ENCODE data around the gene KNSTRN.
A peak's percentile ranks its signal among the peaks of the same experiment; 100 is the strongest.

Gene KNSTRN

DNA sequence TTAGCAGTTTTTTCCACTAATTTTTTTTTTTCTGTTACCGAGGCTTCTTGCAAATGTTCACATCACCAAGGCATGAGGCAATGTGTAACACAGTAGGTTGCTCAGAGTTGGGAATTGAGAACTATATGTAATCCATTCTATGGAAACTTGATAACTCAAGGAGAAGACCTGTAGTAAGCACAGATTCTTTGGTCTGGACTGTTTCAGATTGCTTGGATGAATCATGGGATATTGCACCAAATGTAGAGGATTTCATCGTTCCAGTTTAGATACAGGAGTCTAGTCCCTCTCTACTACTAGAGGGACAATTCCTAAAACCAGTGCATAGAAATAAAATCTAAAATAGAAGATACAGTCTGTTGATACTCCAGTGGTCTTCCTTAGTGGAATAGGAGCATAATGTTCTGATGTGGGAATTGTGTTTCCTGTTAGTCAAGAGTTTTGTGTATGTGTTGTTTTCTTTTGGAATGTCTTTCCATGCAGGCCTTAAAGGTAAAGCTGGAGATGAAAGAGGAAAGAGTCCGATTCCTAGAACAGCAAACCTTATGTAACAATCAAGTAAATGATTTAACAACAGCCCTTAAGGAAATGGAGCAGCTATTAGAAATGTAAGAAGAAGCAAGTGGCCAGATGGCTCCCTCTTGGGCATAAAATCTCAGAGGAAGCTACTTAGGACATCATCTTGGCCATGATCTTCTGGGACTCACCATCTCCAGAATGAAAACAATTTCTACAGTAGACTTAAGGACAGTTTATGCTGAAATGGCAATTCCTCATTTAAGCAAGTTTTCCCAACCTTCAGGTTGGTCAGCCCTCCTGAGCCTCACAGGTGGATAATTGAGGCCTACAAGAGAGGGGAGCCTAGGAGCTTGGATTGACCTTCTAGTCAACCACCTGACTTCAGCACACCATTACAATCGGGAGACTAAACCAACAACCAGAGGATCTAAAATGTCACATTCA, 10.7 kb downstream of the KNSTRN start:
- H3K27ac Mint-ChIP-seq = no peak overlapping the region
- H3K9me3 Mint-ChIP-seq (ENCODE audit: low read depth) = no peaks in the 10 kb centered on the region
- H3K27me3 Mint-ChIP-seq = no peaks in the 10 kb centered on the region
- H3K36me3 Mint-ChIP-seq = peaks cover 2% of the 10 kb centered on the region
- H3K4me1 Mint-ChIP-seq (ENCODE audit: low read depth) = peaks cover 7% of the 10 kb centered on the region
- H3K4me3 Mint-ChIP-seq = no peak overlapping the region

DNA sequence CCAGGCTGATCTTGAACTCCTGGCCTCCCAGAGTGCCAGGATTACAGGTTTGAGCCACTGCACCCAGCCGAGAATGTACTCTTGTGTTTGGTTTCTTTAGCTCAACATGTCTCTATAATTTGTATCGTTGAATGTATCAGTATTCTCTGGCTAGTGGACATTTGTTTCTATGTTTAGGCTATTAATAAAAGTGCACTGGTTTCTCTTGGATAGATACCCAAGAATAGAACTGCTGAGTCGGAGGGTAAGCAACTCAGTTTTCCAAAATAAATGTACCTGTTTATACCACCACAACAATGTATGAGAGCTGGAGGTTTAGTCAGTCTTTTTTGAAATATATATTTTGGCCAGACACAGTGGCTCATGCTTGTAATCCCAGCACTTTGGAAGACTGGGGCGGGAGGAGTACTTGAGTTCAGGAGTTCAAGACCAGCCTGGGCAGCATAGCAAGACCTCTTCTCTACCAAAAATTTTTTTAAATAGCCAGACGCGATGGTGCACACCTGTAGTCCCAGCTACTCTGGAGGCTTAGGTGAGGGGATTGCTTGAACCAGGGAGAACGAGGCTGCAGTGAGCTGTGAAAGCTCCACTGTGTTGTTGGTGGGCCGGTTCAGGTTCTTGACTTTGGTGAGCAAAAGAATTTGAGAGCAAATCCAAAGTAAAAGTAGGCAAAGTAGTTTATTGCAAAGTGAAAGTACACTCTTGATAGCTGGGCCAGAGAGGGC, 15.3 kb downstream of the KNSTRN start:
- Mint-ChIP-seq H3K36me3 (no peaks in the 10 kb centered on the region), H3K27me3 (no peaks in the 10 kb centered on the region), H3K4me3 (peak overlapping the region; percentile 51), H3K4me1 (ENCODE audit: low read depth) (peaks cover 17% of the 10 kb centered on the region), H3K9me3 (ENCODE audit: low read depth) (no peaks in the 10 kb centered on the region), H3K27ac (peak overlapping the region; percentile 59)

DNA sequence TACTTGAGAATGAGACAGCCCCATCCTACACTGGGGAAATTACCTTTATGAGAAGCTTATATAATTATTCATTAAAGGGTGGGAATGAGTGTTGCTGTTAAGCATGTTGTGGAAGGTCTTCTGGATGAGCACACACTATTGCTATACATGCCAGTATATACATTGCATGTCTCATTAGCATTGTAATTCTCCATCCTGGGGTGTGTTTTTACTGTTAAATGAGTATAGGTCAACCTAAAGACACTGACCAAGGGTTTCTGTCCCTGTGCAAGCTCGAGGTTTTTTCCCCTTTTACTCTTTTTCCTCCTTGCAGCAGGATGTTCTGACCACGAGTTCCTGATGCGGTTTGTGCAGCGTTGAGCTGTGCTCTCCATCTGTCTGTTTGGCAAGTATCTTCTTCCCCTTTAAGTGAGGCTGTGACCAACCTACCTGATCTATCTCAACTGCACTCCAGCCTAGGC, 15.9 kb downstream of the KNSTRN start:
- H3K36me3 Mint-ChIP-seq = no peaks in the 10 kb centered on the region
- peak overlapping the region; percentile 59 for H3K27ac Mint-ChIP-seq
- no peaks in the 10 kb centered on the region for H3K27me3 Mint-ChIP-seq
- peak overlapping the region; percentile 51 for H3K4me3 Mint-ChIP-seq
- no peaks in the 10 kb centered on the region for H3K9me3 Mint-ChIP-seq (ENCODE audit: low read depth)
- peaks cover 17% of the 10 kb centered on the region for H3K4me1 Mint-ChIP-seq (ENCODE audit: low read depth)

DNA sequence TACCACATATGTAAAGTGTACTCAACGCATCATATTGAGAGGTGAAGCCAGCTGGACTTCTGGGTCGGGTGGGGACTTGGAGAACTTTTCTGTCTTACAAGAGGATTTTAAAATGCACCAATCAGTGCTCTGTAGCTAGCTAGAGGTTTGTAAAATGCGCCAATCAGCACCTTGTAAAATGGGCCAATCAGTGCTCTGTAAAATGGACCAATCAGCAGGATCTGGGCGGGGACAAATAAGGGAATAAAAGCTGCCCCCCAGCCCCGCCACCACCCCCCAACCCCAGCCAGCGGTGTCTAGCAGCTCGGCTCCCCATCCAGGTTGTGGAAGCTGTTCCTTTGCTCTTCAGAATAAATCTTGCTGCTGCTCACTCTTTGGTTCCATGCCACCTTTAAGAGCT, 16.8 kb downstream of the KNSTRN start:
- peaks cover 22% of the 10 kb centered on the region for H3K4me1 Mint-ChIP-seq (ENCODE audit: low read depth)
- no peak overlapping the region for H3K27ac Mint-ChIP-seq
- no peak overlapping the region for H3K4me3 Mint-ChIP-seq
- H3K27me3 Mint-ChIP-seq = no peaks in the 10 kb centered on the region
- H3K36me3 Mint-ChIP-seq = no peaks in the 10 kb centered on the region
- H3K9me3 Mint-ChIP-seq (ENCODE audit: low read depth) = no peaks in the 10 kb centered on the region

DNA sequence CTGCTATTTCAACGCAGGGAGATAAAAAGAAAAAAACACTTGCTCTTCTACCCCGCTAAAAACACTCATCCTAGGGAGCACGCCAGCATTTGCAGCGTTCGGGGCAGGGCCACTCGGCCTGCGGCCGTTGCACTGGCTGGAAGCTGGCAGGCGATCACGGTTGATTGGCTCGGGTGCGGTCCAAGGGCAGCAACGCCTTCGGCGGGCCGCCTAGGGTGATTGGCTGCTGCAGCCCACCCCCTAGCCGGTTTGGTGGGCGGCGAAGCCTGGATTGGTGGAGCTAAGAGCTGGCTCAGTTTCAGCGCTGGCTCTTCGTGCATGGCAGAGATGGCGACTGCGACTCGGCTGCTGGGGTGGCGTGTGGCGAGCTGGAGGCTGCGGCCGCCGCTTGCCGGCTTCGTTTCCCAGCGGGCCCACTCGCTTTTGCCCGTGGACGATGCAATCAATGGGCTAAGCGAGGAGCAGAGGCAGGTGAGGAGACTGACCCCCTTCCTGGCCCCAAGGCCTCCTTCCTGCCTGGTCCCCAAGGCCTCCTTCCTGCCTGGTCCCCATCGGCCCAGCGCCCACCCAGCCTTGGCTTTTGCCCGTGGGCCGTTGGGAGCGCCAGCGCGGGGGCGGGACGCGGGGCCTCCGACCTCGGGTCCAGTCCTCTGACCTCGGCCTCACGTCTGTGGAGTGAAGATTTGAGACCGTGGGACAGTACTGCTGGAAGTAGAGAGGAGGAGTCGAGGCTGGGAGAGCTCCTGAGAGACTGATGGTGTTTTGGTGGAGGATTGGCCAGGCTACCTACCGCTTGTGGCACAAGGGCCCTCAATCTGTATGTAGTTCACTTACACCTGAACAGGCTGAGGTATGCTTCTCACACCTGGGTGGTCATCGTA, 23.2 kb downstream of the KNSTRN start, which contains the start of gene IVD:
TSS of gene IVD (plus strand) at position 295 of the 881 bp plus-strand sequence. CDS start at position 328, 33 bp downstream.
- H3K9me3 Mint-ChIP-seq (ENCODE audit: low read depth) = no peaks in the 10 kb centered on the region
- H3K27me3 Mint-ChIP-seq = no peaks in the 10 kb centered on the region
- peaks cover 42% of the 10 kb centered on the region for H3K4me1 Mint-ChIP-seq (ENCODE audit: low read depth)
- peak within 1 kb of the TSS; percentile 87 for H3K4me3 Mint-ChIP-seq
- peak within 1 kb of the TSS; percentile 94 for H3K27ac Mint-ChIP-seq
- peaks cover under 1% of the 10 kb centered on the region for H3K36me3 Mint-ChIP-seq

DNA sequence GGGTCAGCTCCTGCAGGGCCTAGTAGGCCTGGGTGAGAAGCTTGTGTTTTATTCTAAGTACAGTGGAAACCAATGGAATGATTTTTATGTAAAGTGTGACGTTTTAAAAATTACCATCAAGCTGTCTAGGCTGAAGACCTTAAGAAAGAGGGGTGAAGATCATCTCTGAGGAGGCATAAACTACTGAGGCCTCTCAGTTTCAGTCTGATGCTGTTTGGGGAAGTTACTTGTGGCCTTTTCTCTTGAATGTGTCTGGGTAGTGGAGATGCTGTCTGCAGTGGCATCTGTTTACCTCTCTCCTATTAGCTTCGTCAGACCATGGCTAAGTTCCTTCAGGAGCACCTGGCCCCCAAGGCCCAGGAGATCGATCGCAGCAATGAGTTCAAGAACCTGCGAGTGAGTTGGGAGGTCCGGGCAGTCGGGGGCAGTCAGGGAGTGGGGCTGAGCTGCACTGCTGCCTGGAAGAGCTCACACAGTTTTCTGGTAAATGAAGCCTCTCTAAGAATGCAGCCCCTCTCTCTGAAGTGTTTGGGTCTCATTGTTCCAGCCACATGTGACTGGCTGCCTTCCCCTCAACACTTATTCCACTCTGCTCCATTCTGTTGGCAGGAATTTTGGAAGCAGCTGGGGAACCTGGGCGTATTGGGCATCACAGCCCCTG, 24.9 kb downstream of the KNSTRN start:
- Mint-ChIP-seq H3K27me3 (no peaks in the 10 kb centered on the region), H3K4me3 (peak overlapping the region; percentile 68), H3K36me3 (peaks cover 7% of the 10 kb centered on the region), H3K9me3 (ENCODE audit: low read depth) (no peaks in the 10 kb centered on the region), H3K27ac (peak overlapping the region; percentile 68), H3K4me1 (ENCODE audit: low read depth) (peaks cover 46% of the 10 kb centered on the region)

DNA sequence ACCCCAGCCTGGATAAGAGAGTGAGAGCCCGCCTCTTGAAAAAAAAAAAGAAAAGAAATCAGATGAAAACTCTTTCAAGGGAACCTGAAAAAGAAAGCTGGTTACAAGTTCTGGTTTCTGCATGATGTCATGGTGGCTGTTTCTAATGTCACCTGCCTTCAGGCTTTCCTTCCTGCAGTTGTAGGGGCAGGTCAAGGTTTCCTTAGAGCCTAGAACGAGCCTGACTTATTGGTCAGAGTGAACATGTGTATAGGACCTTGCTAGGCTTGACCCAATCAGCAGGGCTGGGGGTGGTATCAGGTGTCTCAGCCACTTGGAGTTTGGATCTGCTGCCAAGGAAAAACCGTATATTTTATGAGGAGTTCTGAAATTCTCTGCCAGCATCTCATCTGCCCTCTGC, 26.8 kb downstream of the KNSTRN start:
- no peak overlapping the region for H3K4me3 Mint-ChIP-seq
- H3K36me3 Mint-ChIP-seq = peaks cover 8% of the 10 kb centered on the region
- H3K27ac Mint-ChIP-seq = peak overlapping the region; percentile 78
- H3K4me1 Mint-ChIP-seq (ENCODE audit: low read depth) = peaks cover 41% of the 10 kb centered on the region
- no peaks in the 10 kb centered on the region for H3K9me3 Mint-ChIP-seq (ENCODE audit: low read depth)
- H3K27me3 Mint-ChIP-seq = no peaks in the 10 kb centered on the region

DNA sequence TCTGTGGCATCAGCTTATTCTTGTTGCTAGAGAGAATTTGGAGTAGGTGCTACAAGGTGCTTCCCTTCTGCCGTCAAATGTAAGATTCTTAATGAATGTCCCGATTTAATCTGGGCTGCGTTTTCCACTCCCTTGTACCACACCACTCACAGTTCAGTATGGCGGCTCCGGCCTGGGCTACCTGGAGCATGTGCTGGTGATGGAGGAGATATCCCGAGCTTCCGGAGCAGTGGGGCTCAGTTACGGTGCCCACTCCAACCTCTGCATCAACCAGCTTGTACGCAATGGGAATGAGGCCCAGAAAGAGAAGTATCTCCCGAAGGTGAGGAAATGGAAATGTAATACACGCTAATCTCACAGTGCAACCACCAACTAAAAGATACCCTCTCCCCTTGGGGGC, 28.0 kb downstream of the KNSTRN start:
- Mint-ChIP-seq H3K4me1 (ENCODE audit: low read depth) (peaks cover 31% of the 10 kb centered on the region), H3K27me3 (no peaks in the 10 kb centered on the region), H3K36me3 (peaks cover 10% of the 10 kb centered on the region), H3K27ac (no peak overlapping the region), H3K4me3 (no peak overlapping the region), H3K9me3 (ENCODE audit: low read depth) (no peaks in the 10 kb centered on the region)

DNA sequence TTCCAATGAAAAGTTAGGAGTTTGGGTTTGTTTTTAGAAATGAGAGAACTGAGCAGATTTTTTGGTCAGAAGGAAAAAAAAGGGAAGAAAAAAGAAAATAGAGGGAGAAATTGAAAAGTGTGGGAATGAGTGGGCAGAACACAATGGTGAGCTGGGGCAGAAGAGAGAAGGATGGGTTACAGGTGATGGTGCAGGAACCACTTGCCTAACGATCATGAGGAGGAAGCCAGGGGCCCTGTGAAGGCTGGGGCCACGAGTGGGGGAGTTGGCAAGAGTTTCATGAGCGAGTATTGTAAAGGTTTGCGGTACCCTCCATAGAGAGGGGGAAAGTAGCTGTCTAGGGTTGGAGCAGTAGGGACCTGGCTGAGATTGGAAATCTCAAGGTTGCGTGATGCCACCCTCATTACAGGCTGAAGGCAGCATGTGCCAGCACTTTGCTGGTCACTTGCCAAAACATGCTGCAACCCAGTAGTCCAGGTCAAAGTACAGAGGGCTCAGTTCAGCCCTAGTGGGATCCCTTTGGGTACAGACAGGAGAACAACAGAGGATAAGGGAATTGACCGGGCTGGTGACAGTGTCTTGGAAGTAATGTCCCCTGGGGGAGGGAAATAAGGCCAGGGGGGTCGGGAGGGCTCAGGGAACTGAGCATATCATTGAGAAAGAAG, 29.7 kb downstream of the KNSTRN start:
- Mint-ChIP-seq H3K4me1 (ENCODE audit: low read depth) (peaks cover 22% of the 10 kb centered on the region), H3K27me3 (no peaks in the 10 kb centered on the region), H3K9me3 (ENCODE audit: low read depth) (no peaks in the 10 kb centered on the region)

DNA sequence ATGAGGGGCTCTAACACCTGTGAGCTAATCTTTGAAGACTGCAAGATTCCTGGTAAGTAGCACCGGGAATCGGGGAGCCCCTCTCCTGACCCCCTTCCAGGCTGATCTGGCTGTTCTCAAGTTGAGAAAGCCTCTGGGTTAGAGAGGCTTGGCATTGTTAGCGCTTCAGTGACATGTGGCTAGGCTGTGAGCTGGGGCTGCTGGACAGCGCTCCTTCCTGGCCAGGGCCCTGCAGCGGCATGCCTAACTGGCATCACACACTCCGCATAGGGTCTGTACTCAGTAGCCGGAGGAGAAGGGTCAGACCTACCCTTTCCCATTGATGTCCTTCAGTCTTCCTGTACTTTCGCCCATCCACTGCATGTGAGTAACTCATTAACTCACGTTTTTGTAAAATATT, 30.5 kb downstream of the KNSTRN start:
- Mint-ChIP-seq H3K4me3 (no peak overlapping the region), H3K27ac (no peak overlapping the region), H3K27me3 (no peaks in the 10 kb centered on the region), H3K4me1 (ENCODE audit: low read depth) (peaks cover 14% of the 10 kb centered on the region), H3K36me3 (peaks cover 10% of the 10 kb centered on the region), H3K9me3 (ENCODE audit: low read depth) (no peaks in the 10 kb centered on the region)

More for the DNA sequence above, 29.7 kb downstream of the KNSTRN start:
- no peak overlapping the region for H3K27ac Mint-ChIP-seq
- H3K36me3 Mint-ChIP-seq = peaks cover 10% of the 10 kb centered on the region
- H3K4me3 Mint-ChIP-seq = no peak overlapping the region

DNA sequence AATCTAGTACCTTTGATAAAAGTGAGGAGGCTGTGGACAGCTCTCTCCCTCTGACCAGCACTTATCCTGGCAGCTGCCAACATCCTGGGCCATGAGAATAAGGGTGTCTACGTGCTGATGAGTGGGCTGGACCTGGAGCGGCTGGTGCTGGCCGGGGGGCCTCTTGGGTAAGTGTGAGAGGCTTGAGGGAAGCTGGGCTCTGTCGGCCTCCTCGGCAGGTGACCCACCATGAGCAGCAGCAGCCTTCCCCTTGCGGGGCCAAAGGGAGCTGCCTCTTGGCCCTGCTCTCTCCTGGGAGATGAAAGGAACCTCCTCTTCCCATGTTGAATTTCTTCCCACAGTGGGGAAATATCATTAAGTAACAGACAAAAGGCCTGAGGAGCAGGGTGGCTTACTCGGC, 32.3 kb downstream of the KNSTRN start:
- H3K27me3 Mint-ChIP-seq = no peaks in the 10 kb centered on the region
- no peak overlapping the region for H3K4me3 Mint-ChIP-seq
- no peaks in the 10 kb centered on the region for H3K9me3 Mint-ChIP-seq (ENCODE audit: low read depth)
- H3K36me3 Mint-ChIP-seq = peaks cover 10% of the 10 kb centered on the region
- H3K27ac Mint-ChIP-seq = no peak overlapping the region
- peaks cover 7% of the 10 kb centered on the region for H3K4me1 Mint-ChIP-seq (ENCODE audit: low read depth)

DNA sequence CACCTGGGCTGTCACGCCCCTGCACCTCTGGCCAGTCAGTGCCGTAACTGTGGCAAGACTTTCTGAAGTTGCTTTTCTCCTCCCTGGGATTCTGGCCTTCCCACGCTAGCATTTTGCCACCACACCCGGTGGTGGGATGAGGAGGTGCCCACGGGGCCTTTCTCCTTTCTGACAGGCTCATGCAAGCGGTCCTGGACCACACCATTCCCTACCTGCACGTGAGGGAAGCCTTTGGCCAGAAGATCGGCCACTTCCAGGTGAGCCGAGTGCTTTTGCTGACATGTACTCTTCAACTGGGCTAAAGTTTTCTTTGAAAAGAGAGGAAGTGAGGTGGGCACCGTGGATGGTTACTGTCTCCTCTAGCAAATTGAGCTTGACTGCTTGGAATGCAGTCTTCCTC, 32.7 kb downstream of the KNSTRN start:
- Mint-ChIP-seq H3K4me3 (no peak overlapping the region), H3K36me3 (peaks cover 10% of the 10 kb centered on the region), H3K4me1 (ENCODE audit: low read depth) (peaks cover 5% of the 10 kb centered on the region)

DNA sequence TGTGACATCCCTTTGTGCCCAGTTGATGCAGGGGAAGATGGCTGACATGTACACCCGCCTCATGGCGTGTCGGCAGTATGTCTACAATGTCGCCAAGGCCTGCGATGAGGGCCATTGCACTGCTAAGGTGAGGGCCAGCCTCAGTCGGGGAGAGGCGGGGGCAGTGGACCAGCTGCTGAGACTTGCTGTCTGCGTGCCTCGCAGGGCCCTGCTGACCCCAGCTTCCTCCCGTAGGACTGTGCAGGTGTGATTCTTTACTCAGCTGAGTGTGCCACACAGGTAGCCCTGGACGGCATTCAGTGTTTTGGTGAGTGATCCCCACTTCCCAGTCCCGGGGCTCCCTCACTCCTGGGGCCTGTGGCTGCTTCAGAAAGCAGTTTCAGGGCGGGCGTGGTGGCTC, 33.5 kb downstream of the KNSTRN start:
- Mint-ChIP-seq H3K27me3 (no peaks in the 10 kb centered on the region), H3K4me1 (ENCODE audit: low read depth) (peaks cover under 1% of the 10 kb centered on the region), H3K9me3 (ENCODE audit: low read depth) (no peaks in the 10 kb centered on the region), H3K4me3 (no peak overlapping the region), H3K27ac (no peak overlapping the region), H3K36me3 (peaks cover 6% of the 10 kb centered on the region)

More for the DNA sequence above, 32.7 kb downstream of the KNSTRN start:
- Mint-ChIP-seq H3K27ac (no peak overlapping the region), H3K9me3 (ENCODE audit: low read depth) (no peaks in the 10 kb centered on the region), H3K27me3 (no peaks in the 10 kb centered on the region)
